ENCODE data around the gene CXCL3.

The CXCL3 gene

DNA sequence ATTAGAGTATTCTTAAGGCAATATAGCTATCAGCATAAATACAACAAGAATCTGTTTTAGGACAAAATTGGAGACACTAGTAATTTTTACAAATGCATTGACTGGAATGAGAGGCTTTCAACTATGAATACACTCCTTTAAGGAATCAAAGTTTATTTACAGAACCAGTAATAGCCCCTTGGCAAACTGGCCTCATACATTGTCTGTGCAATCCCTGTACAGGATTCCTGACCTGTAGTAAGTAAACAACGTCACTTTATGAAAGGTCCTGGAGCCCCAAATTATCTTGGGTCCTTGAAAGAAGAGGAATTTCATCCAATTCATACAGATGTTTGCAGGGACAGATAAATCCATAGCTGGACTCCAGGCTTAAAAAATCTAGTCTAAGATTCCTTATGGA, 25.4 kb upstream of the CXCL3 start:
- H3K36me3 ChIP-seq (ENCODE audit: insufficient read depth) = no peaks in the 10 kb centered on the region
- no peak overlapping the region for H3K9ac ChIP-seq
- H3K4me3 ChIP-seq (IDR thresholded peaks at IDR 0.05; ENCODE audit: insufficient read depth, low read depth, low read length) = no peak overlapping the region
- no peak overlapping the region for H2AFZ ChIP-seq (ENCODE audit: low read depth)
- no peaks in the 10 kb centered on the region for H3K79me2 ChIP-seq (ENCODE audit: insufficient read depth, low read depth)
- no peak overlapping the region for H3K4me2 ChIP-seq
- H4K20me1 ChIP-seq (ENCODE audit: insufficient read depth) = no peaks in the 10 kb centered on the region
- H3K27me3 ChIP-seq (ENCODE audit: insufficient read depth, low read depth) = no peaks in the 10 kb centered on the region
- TF ChIP-seq, protein P1, sequence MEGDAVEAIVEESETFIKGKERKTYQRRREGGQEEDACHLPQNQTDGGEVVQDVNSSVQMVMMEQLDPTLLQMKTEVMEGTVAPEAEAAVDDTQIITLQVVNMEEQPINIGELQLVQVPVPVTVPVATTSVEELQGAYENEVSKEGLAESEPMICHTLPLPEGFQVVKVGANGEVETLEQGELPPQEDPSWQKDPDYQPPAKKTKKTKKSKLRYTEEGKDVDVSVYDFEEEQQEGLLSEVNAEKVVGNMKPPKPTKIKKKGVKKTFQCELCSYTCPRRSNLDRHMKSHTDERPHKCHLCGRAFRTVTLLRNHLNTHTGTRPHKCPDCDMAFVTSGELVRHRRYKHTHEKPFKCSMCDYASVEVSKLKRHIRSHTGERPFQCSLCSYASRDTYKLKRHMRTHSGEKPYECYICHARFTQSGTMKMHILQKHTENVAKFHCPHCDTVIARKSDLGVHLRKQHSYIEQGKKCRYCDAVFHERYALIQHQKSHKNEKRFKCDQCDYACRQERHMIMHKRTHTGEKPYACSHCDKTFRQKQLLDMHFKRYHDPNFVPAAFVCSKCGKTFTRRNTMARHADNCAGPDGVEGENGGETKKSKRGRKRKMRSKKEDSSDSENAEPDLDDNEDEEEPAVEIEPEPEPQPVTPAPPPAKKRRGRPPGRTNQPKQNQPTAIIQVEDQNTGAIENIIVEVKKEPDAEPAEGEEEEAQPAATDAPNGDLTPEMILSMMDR (conservative IDR thresholded peaks at IDR 0.05; ENCODE audit: low read depth, low read length) = no peak
- peaks cover 10% of the 10 kb centered on the region for H3K4me1 ChIP-seq (ENCODE audit: low read depth, poor library complexity, severe bottlenecking)
- H3K27ac ChIP-seq = no peak overlapping the region

GRCh38 chr4:74062953-74063352, 24.5 kb upstream of the CXCL3 start:
- Histone ChIP-seq H3K36me3 (ENCODE audit: insufficient read depth) (no peaks in the 10 kb centered on the region), H3K4me1 (ENCODE audit: low read depth, poor library complexity, severe bottlenecking) (peaks cover 10% of the 10 kb centered on the region), H2AFZ (ENCODE audit: low read depth) (no peak overlapping the region), H3K79me2 (ENCODE audit: insufficient read depth, low read depth) (no peaks in the 10 kb centered on the region), H3K9ac (no peak overlapping the region), H3K4me2 (no peak overlapping the region), H3K4me3 (IDR thresholded peaks at IDR 0.05; ENCODE audit: insufficient read depth, low read depth, low read length) (no peak overlapping the region), H4K20me1 (ENCODE audit: insufficient read depth) (no peaks in the 10 kb centered on the region), H3K27ac (no peak overlapping the region), H3K27me3 (ENCODE audit: insufficient read depth, low read depth) (no peaks in the 10 kb centered on the region)
- TF ChIP-seq, protein P1 (conservative IDR thresholded peaks at IDR 0.05; ENCODE audit: low read depth, low read length) = no peak

DNA sequence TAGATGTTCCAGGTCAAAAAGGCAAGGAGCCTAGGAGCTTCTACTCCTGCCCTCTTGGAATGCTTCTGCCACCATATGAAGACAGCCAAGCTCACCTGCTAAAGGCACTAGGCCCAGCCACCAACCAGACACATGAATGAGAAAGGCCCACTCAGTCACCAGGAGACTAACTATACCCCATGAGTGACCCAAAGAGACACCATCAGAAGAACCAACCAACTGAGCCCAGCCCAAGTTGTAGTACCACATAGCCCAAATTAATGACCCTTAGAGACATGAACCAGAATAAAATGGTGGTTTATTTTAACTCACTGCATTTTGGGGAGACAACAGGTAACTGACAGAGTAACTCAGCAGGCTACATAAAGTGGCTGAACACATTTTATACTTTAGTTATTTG, 22.9 kb upstream of the CXCL3 start:
- H3K36me3 ChIP-seq (ENCODE audit: insufficient read depth) = no peaks in the 10 kb centered on the region
- no peaks in the 10 kb centered on the region for H3K27me3 ChIP-seq (ENCODE audit: insufficient read depth, low read depth)
- no peak overlapping the region for H3K27ac ChIP-seq
- H3K79me2 ChIP-seq (ENCODE audit: insufficient read depth, low read depth) = no peaks in the 10 kb centered on the region
- no peak overlapping the region for H3K4me3 ChIP-seq (IDR thresholded peaks at IDR 0.05; ENCODE audit: insufficient read depth, low read depth, low read length)
- peaks cover 21% of the 10 kb centered on the region for H3K4me1 ChIP-seq (ENCODE audit: low read depth, poor library complexity, severe bottlenecking)
- H4K20me1 ChIP-seq (ENCODE audit: insufficient read depth) = no peaks in the 10 kb centered on the region
- TF ChIP-seq, protein P1 (conservative IDR thresholded peaks at IDR 0.05; ENCODE audit: low read depth, low read length) = no peak
- H2AFZ ChIP-seq (ENCODE audit: low read depth) = no peak overlapping the region
- H3K4me2 ChIP-seq = no peak overlapping the region
- H3K9ac ChIP-seq = no peak overlapping the region

- Histone ChIP-seq H3K79me2 (ENCODE audit: insufficient read depth, low read depth) (no peaks in the 10 kb centered on the region), H3K27ac (no peak overlapping the region), H3K27me3 (ENCODE audit: insufficient read depth, low read depth) (no peaks in the 10 kb centered on the region), H3K9ac (no peak overlapping the region), H4K20me1 (ENCODE audit: insufficient read depth) (no peaks in the 10 kb centered on the region), H3K4me1 (ENCODE audit: low read depth, poor library complexity, severe bottlenecking) (peaks cover 24% of the 10 kb centered on the region), H3K4me2 (no peak overlapping the region), H3K36me3 (ENCODE audit: insufficient read depth) (no peaks in the 10 kb centered on the region), H2AFZ (ENCODE audit: low read depth) (no peak overlapping the region), H3K4me3 (IDR thresholded peaks at IDR 0.05; ENCODE audit: insufficient read depth, low read depth, low read length) (no peak overlapping the region)
- TF ChIP-seq, protein P1 (conservative IDR thresholded peaks at IDR 0.05; ENCODE audit: low read depth, low read length) = no peak
Measured at GRCh38 chr4:74059161-74059829, 20.8 kb upstream of the CXCL3 start.

Data from KMS-11 (cell line).